Fibroblast of skin of abdomen (primary cell): ENCODE data around the gene CCDC195.
"Not testable (repeated sequence)": the region's sequence is repeated elsewhere in the genome, so short reads cannot be mapped to it uniquely, and the experiment has no call there.

Experiments used
- DNase-seq: peaks from one replicate; pipeline ENCODE4 v3.0.0-alpha.2; 2013

CCDC195 gene

DNA sequence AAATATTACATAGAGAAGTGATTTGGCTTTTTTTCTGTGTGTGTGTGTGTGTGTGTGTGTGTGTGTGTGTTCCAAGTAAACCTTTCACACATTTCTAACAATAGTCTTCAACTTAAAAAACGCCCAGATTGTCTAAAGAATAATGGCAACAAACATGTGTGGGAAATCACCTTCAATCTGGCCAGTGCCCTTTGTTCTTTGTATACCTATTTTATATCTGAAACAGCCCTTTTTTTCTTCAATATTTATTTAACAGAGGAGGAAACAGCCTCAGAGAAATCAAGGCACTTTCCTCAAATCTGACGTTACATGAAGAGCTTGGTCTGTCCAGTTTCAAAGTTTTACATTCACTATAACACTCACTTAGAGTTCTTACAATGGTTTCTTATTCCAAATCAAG lies 25.3 kb downstream of the CCDC195 start:
- DNase-seq: no peak

DNA sequence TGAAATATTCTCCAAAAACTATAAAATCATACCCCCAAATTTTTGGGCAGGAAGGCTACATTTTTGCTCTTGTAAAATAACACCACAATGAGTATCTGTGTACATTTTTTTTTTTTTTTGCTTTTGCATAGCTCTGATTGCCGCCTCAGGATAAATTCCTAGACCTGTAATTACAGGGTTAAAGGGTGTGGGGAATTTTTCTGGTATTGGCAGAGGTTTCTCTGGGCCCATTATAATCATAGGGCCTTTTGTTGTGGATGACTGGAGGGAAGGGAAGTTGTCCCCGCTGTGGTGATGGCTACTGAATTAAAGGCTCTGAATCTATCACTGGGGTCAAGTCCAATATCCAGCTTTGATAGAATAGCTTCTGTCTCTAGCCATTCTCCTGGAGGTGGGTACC lies 26.6 kb downstream of the CCDC195 start:
- DNase-seq: no peak

DNA sequence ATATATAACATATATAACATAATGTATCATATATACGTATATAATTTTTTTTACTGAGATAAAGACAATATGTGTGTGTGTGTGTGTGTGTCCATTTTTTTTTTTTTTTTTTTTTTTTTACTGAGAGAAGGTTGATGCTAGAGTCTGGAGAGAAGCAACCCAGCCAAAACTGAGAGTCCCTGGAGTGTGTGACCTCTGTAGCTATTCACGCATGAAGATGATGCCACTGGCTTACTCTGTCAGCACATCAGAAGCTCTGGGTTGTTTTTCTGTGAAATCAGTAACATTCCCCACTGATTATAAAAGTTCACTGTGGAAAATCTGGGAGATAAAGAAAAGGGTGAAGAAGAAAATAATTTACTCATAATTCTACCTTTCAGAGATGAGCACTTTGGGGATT lies 27.2 kb downstream of the CCDC195 start:
- DNase-seq: no peak

DNA sequence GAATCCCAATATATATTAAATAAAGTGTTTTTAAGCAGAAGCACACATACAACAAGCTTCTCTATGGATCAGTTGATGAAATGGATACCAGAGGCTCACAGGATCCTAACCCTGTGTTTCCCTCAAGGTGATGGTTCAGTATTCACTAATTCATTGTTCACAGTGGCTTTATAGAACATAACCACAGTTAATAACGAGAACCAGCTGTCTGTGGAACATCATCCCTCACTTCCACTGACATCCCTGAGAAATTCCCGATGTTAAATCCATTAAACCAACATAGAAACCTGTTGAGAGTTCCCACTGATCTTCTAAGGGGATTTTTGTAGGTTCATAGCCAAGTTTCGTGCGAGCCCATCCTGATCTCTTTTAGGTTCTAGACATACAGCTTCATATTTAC lies 29.0 kb downstream of the CCDC195 start:
- peak; percentile 6 for DNase-seq

DNA sequence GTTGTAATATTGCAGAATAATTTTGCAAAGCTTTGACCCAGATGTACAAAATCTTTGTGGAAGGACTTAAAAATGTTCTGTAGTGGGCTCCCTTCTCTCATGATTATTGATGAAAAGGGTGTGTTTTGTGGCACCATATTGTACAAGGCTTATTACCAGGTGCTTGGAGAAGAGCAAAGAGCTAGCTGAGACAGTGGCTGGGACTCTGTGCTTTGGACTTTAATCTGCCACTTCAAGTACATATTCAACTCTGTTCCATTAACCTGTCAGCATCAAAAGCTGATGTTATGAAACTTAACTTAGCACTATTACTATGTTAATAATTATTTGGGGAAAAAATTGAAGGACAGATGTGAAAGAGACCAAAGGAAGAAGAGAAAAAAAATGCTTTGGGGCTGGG lies 31.0 kb downstream of the CCDC195 start:
- DNase-seq: no peak

DNA sequence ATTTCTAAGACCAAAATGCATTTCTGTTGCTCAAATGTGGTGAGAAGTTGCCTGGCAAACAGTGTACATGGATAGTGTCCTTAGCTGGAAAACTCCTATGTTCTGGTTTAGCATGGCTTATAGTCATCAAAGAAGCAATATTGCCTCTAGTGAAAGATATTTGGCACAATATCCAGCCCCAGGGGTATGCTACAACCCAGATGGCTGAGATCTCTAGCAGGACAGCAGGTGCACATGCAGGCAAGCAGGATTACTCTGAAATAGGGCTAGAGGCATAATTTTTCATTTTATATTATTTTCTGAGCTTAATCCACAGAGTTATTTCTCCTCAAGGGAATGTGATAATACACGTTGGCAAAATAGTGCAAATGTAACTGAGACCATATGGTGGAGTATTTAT lies 34.0 kb downstream of the CCDC195 start:
- no peak for DNase-seq

DNA sequence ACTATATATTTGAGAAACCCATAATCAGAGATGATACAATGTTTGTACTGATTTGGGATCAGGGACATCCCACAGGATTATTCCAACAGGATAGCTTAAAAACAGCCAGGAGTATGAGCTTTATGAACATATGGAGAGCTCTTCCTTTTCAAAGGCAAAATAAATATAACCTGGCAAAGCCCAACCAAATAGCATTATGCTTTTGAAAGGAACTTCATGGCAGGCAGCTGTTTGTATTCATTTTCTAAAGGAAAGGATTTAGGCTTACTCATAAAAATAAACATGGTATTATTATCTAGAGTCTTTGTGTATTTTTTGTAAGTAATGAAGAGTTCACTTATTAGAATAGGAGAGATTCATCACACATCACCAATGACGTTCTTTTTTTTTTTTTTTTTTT lies 44.4 kb downstream of the CCDC195 start:
- DNase-seq: no peak

DNA sequence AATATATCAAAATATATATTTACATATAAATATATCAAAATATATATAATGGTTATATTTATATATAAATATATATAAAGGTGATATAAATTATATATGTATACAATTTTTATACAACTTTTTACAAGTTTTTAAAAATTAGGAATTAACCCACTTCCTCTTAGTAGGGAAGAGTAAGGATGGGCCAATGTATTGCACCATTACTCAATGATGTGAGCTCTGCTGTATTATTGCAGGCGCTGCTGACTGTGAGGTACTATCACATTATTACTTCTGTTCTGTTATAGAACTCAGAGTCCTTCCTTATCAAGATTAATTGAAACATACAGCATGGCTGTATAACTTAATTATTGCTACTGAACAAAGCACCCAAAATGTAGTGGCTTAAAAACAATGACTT lies 46.0 kb downstream of the CCDC195 start:
- DNase-seq: no peak

DNA sequence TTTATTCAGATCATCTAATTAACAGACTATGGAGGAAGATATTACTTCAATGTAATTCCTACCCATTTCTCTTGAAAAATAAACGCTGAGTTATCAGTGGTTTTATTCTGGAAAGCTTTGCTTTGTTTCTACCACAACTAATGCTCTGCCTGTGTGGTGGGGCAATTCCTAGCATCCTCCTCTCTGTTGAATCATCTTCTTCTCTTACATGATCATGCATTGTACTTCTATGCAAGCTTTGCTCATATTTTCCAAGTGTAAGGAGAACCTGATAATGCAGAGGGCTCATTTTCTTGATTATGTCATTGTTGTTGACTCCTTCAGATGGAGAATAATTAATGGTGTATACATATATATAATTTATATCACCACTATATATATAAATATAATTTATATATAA lies 46.7 kb downstream of the CCDC195 start:
- peak; percentile 8 for DNase-seq

DNA sequence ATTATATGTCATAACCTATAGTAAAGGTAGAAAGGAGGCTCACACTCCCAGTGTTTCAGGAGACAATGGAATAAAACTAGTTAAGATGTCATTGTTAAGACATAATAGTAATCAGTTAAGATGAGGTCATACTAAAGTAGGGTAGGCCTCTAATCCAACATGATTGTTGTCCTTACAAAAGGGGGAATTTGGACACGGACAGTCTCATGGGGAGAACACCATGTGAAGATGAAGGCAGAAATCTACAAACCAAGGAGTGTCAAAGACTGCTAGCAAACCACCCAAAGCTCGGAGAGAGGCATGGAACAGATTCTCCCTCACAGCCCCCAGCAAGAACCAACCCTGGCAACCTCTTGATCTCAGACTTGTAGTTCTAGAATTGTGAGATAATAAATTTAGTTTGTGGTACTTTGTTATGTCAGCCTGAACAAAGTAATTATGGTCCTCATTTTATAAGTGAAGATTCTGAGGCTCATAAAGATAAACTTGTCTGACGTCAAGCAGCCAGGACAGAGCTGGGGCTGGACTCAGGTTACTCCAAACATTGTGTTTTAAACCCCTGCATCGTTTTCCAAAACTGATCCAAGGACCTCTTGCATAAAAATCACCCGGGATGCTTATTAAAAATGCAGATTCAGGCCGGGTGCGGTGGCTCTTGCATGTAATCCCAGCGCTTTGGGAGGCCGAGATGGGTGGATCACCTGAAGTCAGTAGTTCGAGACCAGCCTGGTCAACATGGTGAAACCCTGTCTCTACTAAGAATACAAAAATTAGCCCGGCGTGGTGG lies 47.8 kb downstream of the CCDC195 start:
- DNase-seq: no peak

DNA sequence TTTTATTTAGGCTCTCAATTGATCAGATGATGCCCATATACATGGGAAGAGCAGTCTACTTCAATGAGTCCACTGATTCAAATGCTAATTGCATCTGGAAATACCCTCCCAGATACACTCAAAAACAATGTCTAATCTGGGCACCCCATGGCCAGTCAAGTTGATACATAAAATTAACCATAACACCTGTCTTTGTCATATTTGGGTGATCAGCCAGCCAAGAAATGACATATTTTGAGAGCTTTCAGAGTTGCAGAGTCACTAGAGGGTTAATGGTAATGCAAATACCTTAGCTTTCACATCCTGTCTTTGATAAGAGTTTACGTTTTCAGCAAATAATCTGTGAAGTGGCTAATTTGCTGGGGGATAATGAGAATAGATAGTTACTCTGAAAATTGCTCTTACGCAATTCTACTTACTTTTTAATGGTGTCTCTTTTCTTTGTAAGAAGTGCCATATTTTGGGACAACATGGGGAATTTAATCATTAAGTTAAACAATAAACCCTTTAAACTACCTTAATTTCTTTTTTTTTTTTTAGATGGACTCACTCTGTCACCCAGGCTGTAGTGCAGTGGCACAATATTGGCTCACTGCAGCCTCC lies 49.1 kb downstream of the CCDC195 start:
- DNase-seq: no peak

DNA sequence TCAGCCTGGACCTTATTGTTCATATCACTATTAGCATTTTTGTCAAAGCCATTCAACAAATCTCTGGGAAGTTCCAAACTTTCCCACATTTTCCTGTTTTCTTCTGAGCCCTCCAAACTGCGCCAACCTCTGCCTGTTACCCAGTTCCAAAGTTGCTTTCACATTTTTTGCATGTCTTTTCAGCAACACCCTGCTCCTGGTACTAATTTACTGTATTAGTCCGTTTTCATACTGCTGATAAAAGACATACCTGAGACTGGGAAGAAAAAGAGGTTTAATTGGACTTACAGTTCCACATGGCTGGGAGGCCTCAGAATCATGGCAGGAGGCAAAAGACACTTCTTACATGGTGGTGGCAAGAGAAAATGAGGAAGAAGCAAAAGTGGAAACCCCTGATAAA lies 52.8 kb downstream of the CCDC195 start:
- not testable (repeated sequence) for DNase-seq

DNA sequence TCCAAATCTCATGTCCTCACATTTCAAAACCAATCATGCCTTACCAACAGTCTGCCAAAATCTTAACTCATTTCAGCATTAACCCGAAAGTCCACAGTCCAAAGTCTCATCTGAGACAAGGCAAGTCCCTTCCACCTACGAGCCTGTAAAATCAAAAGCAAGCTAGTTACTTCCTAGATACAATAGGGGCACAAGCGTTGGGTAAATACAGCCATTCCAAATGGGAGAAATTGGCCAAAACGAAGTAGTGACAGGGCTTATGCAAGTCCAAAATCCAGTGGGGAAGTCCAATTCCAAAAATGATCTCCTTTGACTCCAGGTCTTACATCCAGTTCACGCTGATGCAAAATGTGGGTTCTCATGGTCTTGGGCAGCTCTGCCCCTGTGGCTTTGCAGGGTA lies 54.5 kb downstream of the CCDC195 start:
- not testable (repeated sequence) for DNase-seq

DNA sequence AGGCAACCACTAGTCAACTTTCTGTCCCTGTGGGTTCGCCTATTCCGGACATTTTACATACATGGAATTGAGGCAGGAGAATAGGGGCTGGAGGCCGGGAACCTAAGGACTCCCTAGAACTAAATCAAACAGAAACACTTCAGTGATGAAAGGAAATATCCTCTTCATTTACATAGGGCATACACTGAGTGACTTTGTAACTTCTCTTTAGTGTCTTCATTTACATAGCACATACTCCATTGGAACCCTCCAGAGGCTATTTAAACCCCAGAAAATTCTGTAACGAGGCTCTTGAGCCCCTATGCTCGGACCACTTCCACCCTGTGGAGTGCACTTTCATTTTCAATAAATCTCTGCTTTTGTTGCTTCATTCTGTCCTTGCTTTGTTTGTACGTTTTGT lies 56.5 kb downstream of the CCDC195 start:
- no peak for DNase-seq

DNA sequence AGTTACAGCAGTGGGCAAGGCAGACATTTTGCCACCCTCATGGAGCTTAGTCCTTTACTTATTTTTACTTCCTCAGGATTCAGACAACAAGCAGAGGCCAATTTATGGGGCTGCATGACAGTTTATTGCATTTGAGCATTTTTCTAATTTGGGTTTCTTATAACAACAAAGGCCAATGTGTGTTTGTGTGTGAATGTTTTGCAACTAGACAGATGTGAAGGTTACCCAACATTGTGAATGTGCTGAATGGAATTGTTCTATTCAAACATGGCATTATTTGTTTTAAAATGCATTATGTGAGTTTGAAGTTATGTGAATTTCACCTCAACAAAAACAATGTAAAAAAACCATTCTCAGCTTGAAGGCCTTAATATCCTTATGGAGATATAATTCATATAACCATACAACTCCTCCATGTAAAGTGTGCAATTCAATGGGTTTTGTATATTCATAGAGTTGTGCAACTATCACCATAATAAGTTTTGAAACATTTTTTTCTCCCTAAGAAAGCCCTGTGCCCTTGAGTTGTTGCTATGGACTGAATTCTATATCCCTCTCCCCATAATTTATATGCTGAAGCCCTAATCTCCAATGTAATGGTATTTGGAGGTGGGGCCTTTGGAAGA lies 57.3 kb downstream of the CCDC195 start:
- DNase-seq: peak; percentile 5

DNA sequence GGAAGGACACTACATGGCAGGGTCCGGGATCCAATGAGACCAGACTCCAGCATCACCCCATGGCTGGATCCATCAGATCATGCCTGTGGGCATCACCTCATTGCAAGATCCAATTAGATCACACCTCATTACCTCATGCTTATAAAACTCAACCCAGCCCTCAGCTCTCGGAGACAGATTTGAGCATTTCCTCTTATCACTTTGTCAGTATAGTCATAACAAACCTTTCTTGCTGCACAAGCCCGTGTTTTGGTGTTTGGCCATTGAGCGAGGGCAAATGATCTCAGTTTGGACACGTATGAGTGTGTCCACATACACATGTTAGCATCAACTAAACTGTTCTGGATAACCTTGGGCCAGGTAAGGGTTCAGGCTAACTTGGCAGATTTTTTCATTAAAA lies 58.8 kb downstream of the CCDC195 start:
- no peak for DNase-seq

DNA sequence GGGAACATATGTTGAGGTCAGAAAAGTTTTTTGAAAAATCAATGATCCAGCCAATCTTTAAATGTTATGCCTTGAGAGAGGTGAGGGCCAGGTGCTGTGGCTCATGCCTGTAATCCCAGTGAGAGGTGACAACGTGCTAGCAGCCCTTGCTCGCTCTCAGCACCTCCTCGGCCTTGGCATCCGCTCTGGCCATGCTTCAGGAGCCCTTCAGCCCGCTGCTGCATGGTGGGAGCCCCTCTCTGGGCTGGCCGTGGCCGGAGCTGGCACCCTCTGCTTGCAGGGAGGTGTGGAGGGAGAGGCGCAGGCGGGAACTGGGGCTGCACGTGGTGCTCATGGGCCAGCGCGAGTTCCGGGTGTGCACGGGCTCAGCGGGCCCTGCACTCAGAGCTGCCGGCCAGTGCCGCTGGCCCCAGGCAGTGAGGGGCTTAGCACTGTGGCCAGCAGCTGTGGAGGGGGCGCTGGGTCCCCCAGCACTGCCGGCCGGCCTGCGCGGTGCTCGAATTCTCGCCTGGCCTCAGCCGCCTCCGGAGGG lies 61.1 kb downstream of the CCDC195 start:
- no peak for DNase-seq
